Measurements from ENCODE around the gene ABCA8. TPM values are rescaled to one million over a fixed set of nuclear protein-coding genes. Genes with fewer than 3 reads are reported as not detected.
"Not testable (repeated sequence)": the region's sequence is repeated elsewhere in the genome, so short reads cannot be mapped to it uniquely, and the experiment has no call there.

The ABCA8 gene
- 1.3 TPM for polyA plus RNA-seq (2013, experiment 1 of 2; ENCODE audit: insufficient read length)
- polyA plus RNA-seq (2013, experiment 2 of 2; ENCODE audit: insufficient read length): 1.4 TPM

- DNase-seq: peak; percentile 16
Measured at GRCh38 chr17:68955181-68955841, at the start of gene ABCA8. Gene ABCA8, minus strand, starts transcription at chr17:68955392. Its CDS starts 13,358 bp downstream, at chr17:68942034.

GRCh38 chr17:69004759-69005158 lies 49.6 kb upstream of the ABCA8 start:
- not testable (repeated sequence) for DNase-seq

GRCh38 chr17:68999743-69000142 lies 44.6 kb upstream of the ABCA8 start:
- not testable (repeated sequence) for DNase-seq

GRCh38 chr17:68993112-68993511 lies 37.9 kb upstream of the ABCA8 start:
- peak; percentile 18 for DNase-seq

GRCh38 chr17:68987966-68988365 lies 32.8 kb upstream of the ABCA8 start:
- DNase-seq: no peak

- DNase-seq: peak; percentile 49
Measured at GRCh38 chr17:68981288-68981687, 26.1 kb upstream of the ABCA8 start.

- no peak for DNase-seq
Measured at GRCh38 chr17:68973098-68973846, 18.1 kb upstream of the ABCA8 start.

GRCh38 chr17:68972119-68972704 lies 17.0 kb upstream of the ABCA8 start:
- peak; percentile 31 for DNase-seq

- no peak for DNase-seq
Measured at GRCh38 chr17:68969101-68969500, 13.9 kb upstream of the ABCA8 start.

GRCh38 chr17:68963958-68964357 lies 8.8 kb upstream of the ABCA8 start:
- no peak for DNase-seq

GRCh38 chr17:68961214-68961882 lies 6.2 kb upstream of the ABCA8 start:
- no peak for DNase-seq

- not testable (repeated sequence) for DNase-seq
Measured at GRCh38 chr17:68959117-68959516, 3.9 kb upstream of the ABCA8 start.

- no peak for DNase-seq
Measured at GRCh38 chr17:68957944-68958343, 2.8 kb upstream of the ABCA8 start.

GRCh38 chr17:68954146-68954896 lies 871 bp downstream of the ABCA8 start:
- DNase-seq: peak; percentile 40

GRCh38 chr17:68953340-68953997 lies 1.7 kb downstream of the ABCA8 start:
- no peak for DNase-seq

- DNase-seq: no peak
Measured at GRCh38 chr17:68950725-68951124, 4.5 kb downstream of the ABCA8 start.

- DNase-seq: not testable (repeated sequence)
Measured at GRCh38 chr17:68947868-68948267, 7.3 kb downstream of the ABCA8 start.

- no peak for DNase-seq
Measured at GRCh38 chr17:68944435-68945035, 10.7 kb downstream of the ABCA8 start.

GRCh38 chr17:68943812-68944182 lies 11.4 kb downstream of the ABCA8 start:
- DNase-seq: not testable (repeated sequence)

- no peak for DNase-seq
Measured at GRCh38 chr17:68943123-68943811, 11.9 kb downstream of the ABCA8 start.

GRCh38 chr17:68942389-68942788 lies 12.8 kb downstream of the ABCA8 start:
- no peak for DNase-seq

Measured in fibroblast of skin of abdomen (primary cell).